IPS-18a (cell line): ENCODE measurements around the gene FSTL5.
"Not testable (repeated sequence)": the region's sequence is repeated elsewhere in the genome, so short reads cannot be mapped to it uniquely, and the experiment has no call there.

Experiments used
- H3K27ac ChIP-seq: one replicate; pipeline ENCODE4 v1.5.1; 2013; ENCODE audit warnings: low read length
- H3K27me3 ChIP-seq: one replicate; pipeline ENCODE4 v1.6.1; 2013; ENCODE audit warnings: mild to moderate bottlenecking, low read length; ENCODE audit not compliant: control insufficient read depth, insufficient read depth
- H3K36me3 ChIP-seq: one replicate; pipeline ENCODE4 v1.6.1; 2013; ENCODE audit warnings: low read depth, low read length; ENCODE audit not compliant: control insufficient read depth
- H3K4me1 ChIP-seq: one replicate; pipeline ENCODE4 v1.6.1; 2013; ENCODE audit warnings: low read depth, low read length; ENCODE audit not compliant: control insufficient read depth
- H3K4me3 ChIP-seq: one replicate; pipeline ENCODE4 v1.5.1; 2013; ENCODE audit warnings: low read length
- H3K9ac ChIP-seq: one replicate; pipeline ENCODE4 v1.6.1; 2013; ENCODE audit warnings: mild to moderate bottlenecking, low read length, moderate library complexity
- H3K9me3 ChIP-seq: one replicate; pipeline ENCODE4 v1.6.1; 2013; ENCODE audit warnings: low read depth, low read length; ENCODE audit not compliant: control insufficient read depth

Gene FSTL5

DNA sequence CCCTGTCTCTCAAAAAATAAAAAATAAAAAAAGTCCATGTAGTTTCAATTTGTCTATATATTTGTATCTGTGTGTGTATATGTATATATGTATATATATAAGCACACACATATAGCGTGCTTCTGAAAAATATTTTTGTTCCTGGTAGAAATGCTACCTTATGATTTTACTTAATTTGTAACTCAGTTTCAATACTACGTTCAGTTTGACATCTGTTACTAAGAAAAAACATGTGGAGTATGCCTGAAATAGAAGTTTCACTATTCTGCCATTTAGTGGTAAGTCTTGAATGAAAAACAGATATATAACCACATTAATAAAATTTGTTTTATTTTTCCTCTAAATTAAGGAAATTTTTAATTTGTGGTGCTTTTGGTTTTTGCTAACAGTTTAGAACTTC, 14.2 kb downstream of the FSTL5 start:
- Histone ChIP-seq H3K27me3 (no peaks in the 10 kb centered on the region), H3K4me1 (no peaks in the 10 kb centered on the region), H3K9me3 (no peaks in the 10 kb centered on the region)

GRCh38 chr4:162140051-162140683, 23.6 kb downstream of the FSTL5 start:
- Histone ChIP-seq H3K4me3 (no peak overlapping the region), H3K9ac (no peak overlapping the region), H3K27ac (no peak overlapping the region), H3K4me1 (no peaks in the 10 kb centered on the region), H3K27me3 (no peaks in the 10 kb centered on the region), H3K36me3 (no peaks in the 10 kb centered on the region), H3K9me3 (no peaks in the 10 kb centered on the region)

More for the DNA sequence above, 14.2 kb downstream of the FSTL5 start:
- no peak overlapping the region for H3K9ac ChIP-seq
- H3K27ac ChIP-seq: no peak overlapping the region
- no peak overlapping the region for H3K4me3 ChIP-seq
- H3K36me3 ChIP-seq: no peaks in the 10 kb centered on the region

GRCh38 chr4:162139412-162139811, 24.4 kb downstream of the FSTL5 start:
- no peak overlapping the region for H3K9ac ChIP-seq
- H3K4me3 ChIP-seq: no peak overlapping the region
- H3K27me3 ChIP-seq: no peaks in the 10 kb centered on the region
- no peak overlapping the region for H3K27ac ChIP-seq
- H3K4me1 ChIP-seq: no peaks in the 10 kb centered on the region
- H3K9me3 ChIP-seq: no peaks in the 10 kb centered on the region
- H3K36me3 ChIP-seq: no peaks in the 10 kb centered on the region

DNA sequence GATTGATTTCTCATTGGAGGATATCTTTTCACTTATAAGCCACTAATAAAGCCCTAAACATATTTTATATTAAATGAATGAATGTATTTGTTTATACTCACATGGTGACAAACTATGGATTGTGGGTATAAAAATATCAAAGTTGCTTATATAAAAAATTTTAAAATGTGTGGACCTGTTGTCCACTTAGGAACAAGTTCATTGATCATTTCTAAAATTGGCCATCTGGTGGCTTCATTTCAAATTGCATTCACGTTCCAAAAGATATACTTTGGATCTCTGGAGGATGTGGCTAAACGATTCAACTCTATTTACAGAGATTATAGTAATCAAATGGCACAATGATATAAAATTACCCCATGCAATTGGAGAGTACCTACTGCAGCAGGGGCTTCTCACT, 32.5 kb downstream of the FSTL5 start:
- Histone ChIP-seq H3K9ac (no peak overlapping the region), H3K27ac (no peak overlapping the region), H3K4me1 (no peaks in the 10 kb centered on the region), H3K36me3 (no peaks in the 10 kb centered on the region), H3K4me3 (no peak overlapping the region), H3K27me3 (no peaks in the 10 kb centered on the region), H3K9me3 (no peaks in the 10 kb centered on the region)

GRCh38 chr4:162126729-162127128, 37.1 kb downstream of the FSTL5 start:
- Histone ChIP-seq H3K4me1 (no peaks in the 10 kb centered on the region), H3K4me3 (no peak overlapping the region), H3K36me3 (no peaks in the 10 kb centered on the region), H3K9ac (no peak overlapping the region), H3K27me3 (no peaks in the 10 kb centered on the region), H3K27ac (no peak overlapping the region), H3K9me3 (no peaks in the 10 kb centered on the region)

DNA sequence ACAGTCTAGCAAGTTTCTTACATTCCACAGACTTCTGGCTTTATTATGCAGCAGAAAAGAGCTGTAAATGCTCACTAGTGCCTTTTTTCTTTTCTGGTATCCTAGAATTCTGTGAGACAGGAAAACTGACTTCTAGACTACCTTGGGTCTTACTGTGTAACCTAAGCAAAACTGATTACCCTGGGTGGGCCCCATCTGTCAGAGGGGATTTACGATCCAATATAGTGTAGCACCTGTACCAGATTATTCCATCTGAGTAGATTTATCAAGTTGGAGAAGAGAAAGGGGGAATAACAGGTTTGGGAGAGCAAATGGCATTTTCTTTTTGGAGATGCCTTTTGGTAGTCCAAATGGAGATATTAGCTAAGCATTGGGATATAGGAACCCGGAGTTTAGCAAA, 46.7 kb downstream of the FSTL5 start:
- Histone ChIP-seq H3K4me3 (peak overlapping the region; percentile 11), H3K27ac (no peak overlapping the region), H3K9ac (no peak overlapping the region)

GRCh38 chr4:162116095-162116779, 47.6 kb downstream of the FSTL5 start:
- Histone ChIP-seq H3K9me3 (no peaks in the 10 kb centered on the region), H3K9ac (no peak overlapping the region), H3K36me3 (no peaks in the 10 kb centered on the region), H3K4me1 (peaks cover 30% of the 10 kb centered on the region), H3K27ac (no peak overlapping the region), H3K4me3 (peak overlapping the region; percentile 11), H3K27me3 (no peaks in the 10 kb centered on the region)

More for the DNA sequence above, 46.7 kb downstream of the FSTL5 start:
- Histone ChIP-seq H3K36me3 (no peaks in the 10 kb centered on the region), H3K4me1 (peaks cover 30% of the 10 kb centered on the region), H3K9me3 (no peaks in the 10 kb centered on the region), H3K27me3 (no peaks in the 10 kb centered on the region)

DNA sequence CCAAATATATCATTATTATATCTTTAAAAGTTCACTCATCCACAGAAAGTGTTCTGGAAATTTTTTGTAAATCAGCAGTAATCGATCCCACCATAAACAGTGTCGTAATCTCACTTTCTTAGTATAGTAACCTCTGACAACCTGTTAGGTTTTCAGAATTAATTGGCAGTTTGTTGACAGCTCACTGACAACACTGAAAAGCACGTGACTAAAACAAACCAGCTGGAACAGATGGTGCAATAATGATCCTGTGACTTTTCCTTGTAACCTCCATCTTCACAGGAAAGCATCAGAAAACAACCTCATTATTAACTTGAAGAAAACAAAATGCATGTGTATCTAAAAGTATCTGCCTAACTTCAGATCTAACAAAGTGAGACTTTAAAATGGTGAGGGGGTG, 48.5 kb downstream of the FSTL5 start:
- Histone ChIP-seq H3K9me3 (no peaks in the 10 kb centered on the region), H3K27ac (no peak overlapping the region), H3K4me1 (peaks cover 30% of the 10 kb centered on the region), H3K4me3 (no peak overlapping the region), H3K36me3 (no peaks in the 10 kb centered on the region), H3K27me3 (no peaks in the 10 kb centered on the region), H3K9ac (no peak overlapping the region)

GRCh38 chr4:162111078-162111477, 52.7 kb downstream of the FSTL5 start:
- no peak overlapping the region for H3K27ac ChIP-seq
- H3K4me1 ChIP-seq: peaks cover 26% of the 10 kb centered on the region
- H3K27me3 ChIP-seq: no peaks in the 10 kb centered on the region
- H3K4me3 ChIP-seq: no peak overlapping the region
- H3K36me3 ChIP-seq: no peaks in the 10 kb centered on the region
- no peak overlapping the region for H3K9ac ChIP-seq
- H3K9me3 ChIP-seq: no peaks in the 10 kb centered on the region

DNA sequence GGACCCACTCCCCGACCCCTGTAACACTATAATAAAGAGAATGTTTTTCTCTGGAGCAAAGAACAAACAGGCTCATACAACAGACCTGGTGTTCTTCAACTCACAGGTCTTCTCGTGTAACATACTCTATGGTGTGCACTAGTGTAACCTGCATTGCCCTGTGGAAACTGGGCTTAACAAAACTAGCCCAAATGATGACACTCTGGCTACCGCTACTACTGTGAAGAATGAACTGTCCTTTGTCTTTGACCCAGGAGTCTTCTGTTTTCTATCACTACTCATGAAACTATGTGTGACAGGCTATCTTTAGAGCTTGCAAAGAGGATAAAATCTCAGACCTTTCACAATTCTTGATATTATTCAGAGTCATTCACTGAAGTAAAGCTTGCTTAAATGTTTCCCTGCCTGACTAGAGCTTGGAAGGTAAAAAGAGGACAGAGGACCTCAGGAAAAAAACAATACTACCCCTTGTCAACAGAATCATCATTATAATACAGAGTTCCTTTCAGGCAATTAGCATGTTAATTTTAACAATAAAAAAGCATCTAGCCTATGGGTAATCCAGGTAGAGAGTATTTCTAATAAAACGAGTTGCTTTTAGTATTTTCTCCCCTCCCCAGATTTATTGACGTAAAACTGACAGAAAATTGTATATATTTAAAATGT, 59.2 kb downstream of the FSTL5 start:
- H3K27ac ChIP-seq: peak overlapping the region; percentile 36
- H3K4me1 ChIP-seq: peaks cover 34% of the 10 kb centered on the region
- no peaks in the 10 kb centered on the region for H3K27me3 ChIP-seq
- H3K9me3 ChIP-seq: no peaks in the 10 kb centered on the region
- no peak overlapping the region for H3K9ac ChIP-seq
- no peaks in the 10 kb centered on the region for H3K36me3 ChIP-seq
- H3K4me3 ChIP-seq: peak overlapping the region; percentile 19

DNA sequence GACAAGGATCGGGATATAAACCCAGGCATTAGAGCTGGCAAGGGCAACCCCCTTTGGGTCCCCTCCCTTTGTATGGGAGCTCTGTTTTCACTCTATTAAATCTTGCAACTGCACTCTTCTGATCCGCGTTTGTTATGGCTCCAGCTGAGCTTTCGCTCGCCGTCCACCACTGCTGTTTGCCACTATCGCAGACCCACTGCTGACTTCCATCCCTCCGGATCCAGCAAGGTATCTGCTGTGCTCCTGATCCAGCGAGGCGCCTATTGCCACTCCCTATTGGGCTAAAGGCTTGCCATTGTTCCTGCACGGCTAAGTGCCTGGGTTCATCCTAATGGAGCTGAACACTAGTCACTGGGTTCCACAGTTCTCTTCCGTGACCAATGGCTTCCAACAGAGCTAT, 59.9 kb downstream of the FSTL5 start:
- peaks cover 34% of the 10 kb centered on the region for H3K4me1 ChIP-seq
- H3K9ac ChIP-seq, H3K36me3 ChIP-seq, H3K27me3 ChIP-seq, H3K9me3 ChIP-seq, H3K4me3 ChIP-seq, H3K27ac ChIP-seq: not testable (repeated sequence)
